GM18502 (cell line): ENCODE measurements around the gene INTS6.

Experiments
- ATAC-seq: cut with Tn5 transposase; IDR thresholded peaks from one replicate; pipeline ENCODE4 v1.9.1; 2021; ENCODE audit warnings: mild to moderate bottlenecking; ENCODE audit not compliant: unreplicated experiment, poor library complexity

INTS6 gene, protein sequence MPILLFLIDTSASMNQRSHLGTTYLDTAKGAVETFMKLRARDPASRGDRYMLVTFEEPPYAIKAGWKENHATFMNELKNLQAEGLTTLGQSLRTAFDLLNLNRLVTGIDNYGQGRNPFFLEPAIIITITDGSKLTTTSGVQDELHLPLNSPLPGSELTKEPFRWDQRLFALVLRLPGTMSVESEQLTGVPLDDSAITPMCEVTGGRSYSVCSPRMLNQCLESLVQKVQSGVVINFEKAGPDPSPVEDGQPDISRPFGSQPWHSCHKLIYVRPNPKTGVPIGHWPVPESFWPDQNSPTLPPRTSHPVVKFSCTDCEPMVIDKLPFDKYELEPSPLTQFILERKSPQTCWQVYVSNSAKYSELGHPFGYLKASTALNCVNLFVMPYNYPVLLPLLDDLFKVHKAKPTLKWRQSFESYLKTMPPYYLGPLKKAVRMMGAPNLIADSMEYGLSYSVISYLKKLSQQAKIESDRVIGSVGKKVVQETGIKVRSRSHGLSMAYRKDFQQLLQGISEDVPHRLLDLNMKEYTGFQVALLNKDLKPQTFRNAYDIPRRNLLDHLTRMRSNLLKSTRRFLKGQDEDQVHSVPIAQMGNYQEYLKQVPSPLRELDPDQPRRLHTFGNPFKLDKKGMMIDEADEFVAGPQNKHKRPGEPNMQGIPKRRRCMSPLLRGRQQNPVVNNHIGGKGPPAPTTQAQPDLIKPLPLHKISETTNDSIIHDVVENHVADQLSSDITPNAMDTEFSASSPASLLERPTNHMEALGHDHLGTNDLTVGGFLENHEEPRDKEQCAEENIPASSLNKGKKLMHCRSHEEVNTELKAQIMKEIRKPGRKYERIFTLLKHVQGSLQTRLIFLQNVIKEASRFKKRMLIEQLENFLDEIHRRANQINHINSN

DNA sequence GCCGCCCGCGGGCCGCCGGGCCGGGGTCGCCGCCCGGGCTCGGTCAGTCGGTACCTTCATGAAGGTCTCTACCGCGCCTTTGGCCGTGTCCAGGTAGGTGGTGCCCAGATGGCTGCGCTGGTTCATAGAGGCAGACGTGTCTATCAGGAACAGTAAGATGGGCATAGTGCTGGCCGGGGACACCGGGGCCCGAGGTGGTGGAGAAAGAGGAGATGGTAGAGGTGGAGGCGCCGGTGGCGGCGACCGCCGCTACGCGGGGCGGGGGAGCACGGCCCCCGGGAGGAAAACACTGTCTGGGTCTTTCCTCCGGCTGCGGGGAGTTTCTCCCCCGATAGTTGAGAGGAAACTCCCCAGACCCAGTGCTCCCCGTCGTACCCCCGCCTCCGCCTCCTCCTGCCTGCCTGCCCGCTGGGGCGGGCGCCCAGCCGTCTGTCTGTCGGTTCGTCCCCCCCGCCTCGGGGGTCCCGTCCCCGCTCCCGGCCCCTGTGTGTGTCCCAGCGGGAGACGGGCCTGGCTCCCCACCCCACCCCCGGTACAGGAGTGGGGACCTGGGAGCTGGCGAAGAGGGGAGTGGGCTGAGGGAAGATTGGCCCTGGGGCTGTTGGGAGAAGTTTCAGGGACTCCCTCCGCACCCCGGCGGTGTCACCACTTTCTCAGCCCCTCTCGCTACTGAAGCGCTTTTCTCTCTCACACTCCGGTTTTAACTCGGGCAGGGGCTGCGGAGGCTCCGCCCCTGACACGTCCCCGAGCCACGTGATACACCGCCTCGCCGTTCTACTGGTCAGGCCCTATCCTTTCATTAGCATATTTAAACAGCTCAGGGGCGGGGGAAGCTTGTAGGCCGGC is at the start of gene INTS6:
INTS6 (minus strand) TSS at position 676 of the 846 bp plus-strand sequence; CDS start at position 165, 511 bp downstream.
- ATAC-seq = peak; percentile 71

DNA sequence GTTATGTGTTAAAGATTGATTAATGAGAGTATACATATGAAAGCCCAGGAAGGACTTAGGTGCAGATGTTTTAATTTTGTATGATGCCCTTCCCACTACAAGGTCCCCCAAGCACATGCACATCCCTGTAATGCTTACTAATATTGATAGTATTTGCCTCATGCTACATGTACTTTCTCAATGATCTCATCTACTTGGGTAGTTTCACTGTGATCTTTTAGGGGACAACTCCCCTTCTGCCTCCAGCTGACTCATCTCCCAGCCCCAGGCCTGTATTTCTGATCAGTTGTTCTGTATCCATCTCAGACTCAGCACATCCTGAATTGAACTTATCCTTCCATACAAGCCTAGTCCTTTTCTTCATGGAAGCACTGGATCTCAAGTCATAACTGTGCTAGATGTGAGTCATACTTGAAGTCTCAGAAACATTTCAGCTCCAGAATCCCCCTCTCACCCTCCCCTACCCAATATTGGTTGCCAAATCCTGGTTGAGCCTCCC is 49.4 kb upstream of the INTS6 start:
- ATAC-seq = peak; percentile 99

DNA sequence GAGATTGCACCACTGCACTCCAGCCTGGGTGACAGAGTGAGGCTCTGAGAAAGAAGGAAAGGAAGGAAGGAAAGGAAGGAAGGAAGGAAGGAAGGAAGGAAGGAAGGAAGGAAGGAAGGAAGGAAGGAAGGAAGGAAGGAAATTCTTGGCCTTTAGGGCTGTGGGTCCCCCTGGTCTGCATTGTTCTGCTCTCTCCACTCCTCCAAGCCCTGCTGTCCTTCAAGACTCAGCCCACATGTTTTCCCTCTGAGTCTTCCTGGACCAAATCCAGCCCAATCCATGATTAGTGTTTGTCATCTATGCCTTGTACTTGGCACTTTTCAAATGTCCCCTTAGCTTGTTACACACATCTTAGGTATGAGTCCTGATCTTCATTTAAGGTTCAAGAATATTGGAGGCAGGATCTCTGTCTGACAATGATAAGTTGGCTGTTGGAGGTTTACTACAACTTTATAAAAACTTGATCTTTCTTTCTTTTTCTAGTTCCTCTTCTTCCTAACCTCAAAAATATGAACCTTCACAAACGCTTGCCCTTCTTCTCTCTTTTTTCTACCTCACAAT is 48.8 kb upstream of the INTS6 start:
- peak; percentile 28 for ATAC-seq

DNA sequence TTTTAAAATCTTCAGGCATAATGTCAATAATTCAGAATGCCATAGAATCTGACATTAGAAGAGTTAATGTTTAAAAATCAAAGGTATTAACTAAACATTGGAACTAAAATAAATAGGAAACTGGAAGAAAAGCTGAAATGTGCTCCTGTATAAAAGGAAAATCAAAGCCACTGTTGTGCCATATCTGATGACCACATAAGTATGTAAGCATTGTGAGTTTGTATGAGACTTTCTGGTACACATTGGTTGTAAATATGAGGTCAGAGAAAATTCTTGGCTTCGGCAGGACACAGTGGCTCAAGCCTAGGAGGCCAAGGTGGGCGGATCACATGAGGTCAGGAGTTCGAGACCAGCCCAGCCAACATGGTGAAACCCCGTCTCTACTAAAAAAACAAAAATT is 48.3 kb upstream of the INTS6 start:
- no peak for ATAC-seq

DNA sequence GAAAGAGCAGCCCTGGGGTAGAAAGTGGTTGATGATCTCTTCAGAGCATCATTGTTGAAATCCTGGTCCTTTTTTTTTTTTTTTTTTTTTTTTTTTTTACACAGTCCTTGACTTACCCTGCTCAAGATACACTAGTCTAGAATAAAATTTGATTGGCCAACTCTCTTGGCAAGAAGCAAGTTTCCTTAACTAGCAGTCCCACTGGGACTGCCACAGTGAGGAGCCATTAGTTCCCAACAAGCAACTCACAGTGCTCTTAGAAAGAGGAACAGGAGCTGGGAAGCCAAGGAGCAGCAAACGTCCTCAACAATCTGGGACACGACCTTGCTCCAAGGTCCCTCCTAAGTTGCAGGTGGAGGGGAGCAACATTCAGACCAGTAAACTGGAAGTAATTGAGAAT is 47.9 kb upstream of the INTS6 start:
- no peak for ATAC-seq

DNA sequence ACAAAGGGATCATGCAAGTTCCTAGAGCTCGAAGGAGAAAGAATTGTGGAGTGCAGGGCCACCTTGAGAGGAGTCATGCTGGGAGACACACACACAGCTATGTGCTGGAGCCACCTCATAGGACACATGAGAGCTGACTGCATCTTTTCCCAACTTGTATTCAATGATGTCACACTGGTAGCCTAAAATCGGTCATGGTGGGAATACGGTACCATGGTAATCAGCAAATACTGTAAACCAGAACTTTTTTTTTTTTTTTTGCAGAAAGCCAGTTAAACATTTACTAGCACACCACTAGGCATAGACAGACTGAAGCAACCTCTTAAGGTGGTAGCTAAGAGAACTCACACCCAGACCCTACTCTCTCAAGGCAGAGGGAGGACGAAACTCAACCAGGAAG is 47.0 kb upstream of the INTS6 start:
- no peak for ATAC-seq

DNA sequence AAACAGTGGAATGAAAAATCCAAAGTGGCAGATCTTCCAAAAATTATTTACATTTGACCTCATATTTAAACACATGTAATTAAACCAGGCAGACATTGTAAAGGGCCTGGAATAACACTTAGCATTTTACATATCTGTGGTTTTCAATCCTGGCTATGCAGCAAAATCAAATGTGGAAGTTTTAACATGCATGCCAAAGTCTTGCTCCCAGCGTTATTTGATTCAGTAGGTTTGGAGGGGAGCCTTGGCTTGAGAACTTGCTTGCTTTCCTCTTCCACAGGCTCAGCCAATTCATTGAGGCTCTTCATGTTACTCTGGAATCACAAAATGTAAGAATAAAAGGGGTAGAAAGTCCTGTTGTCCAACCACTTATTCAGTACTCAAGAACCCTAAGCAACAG is 42.5 kb upstream of the INTS6 start:
- no peak for ATAC-seq

DNA sequence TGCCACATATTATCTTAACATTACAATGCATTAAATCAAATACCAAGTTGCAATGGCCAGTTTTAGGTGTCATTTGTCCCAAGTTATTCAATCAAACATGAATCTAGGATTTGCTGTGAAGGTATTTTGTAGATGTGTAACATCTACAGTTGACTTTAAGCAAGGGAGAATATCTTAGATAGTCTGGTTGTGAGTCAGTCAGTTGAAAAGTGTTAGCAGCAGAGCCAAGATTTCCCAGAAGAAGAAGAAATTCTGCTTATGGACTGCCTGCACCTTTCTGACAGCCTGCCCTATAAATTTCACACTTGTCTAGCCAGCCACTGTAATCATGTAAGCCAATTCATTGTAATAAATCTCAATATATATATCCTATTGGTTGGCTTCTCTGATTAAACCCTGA is 41.3 kb upstream of the INTS6 start:
- no peak for ATAC-seq

DNA sequence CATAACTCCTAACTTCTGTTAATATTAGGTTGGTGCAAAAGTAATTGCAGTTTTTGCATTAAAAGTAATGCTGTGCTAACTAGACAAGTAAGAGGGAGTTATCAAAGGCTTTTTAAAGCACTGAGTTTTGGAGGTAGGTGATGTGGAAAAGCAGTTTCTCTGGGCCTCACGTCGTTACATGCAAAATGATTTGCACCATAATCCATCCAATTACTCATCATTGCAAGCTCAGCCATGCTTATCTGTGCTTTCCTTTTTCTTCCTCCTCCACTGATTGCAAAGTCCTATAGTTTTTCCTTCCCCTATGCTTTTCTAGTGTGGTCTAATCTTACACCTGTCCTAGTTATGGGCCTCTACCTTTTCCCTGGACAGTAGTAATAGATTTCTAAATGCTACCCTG is 35.4 kb upstream of the INTS6 start:
- ATAC-seq = no peak

DNA sequence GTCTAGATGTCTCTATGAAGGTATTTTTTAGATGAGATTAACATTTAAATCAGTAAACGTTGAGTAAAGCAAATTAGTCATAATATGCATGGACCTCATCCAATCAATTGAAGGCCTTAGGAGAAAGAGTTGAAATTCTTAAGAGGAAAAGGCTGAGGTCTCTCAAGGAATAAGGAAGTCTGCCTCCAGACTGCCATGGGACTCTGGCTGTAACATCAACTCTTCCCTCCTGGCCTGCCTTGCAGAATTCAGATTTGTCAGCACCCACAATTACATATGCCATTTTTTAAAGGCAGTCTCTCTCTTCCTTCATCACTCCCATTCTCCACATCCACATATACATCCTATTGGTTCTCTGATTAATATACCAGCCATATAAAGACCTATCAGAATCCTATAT is 28.8 kb upstream of the INTS6 start:
- no peak for ATAC-seq

DNA sequence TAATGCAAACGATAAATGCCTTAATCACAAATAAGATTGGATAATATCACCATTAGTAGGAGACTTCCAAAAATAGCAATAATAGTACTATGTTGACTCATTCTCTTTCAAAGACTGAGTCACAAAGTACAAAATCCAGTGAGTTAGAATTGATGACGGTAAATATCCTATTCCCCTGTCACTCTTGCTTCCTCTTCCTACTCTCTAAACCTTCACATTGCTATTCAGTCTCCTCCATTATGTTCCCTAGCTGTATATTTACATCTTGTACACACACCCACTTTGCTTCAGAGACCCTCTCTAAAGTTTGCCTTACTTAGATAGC is 26.3 kb upstream of the INTS6 start:
- ATAC-seq = no peak

DNA sequence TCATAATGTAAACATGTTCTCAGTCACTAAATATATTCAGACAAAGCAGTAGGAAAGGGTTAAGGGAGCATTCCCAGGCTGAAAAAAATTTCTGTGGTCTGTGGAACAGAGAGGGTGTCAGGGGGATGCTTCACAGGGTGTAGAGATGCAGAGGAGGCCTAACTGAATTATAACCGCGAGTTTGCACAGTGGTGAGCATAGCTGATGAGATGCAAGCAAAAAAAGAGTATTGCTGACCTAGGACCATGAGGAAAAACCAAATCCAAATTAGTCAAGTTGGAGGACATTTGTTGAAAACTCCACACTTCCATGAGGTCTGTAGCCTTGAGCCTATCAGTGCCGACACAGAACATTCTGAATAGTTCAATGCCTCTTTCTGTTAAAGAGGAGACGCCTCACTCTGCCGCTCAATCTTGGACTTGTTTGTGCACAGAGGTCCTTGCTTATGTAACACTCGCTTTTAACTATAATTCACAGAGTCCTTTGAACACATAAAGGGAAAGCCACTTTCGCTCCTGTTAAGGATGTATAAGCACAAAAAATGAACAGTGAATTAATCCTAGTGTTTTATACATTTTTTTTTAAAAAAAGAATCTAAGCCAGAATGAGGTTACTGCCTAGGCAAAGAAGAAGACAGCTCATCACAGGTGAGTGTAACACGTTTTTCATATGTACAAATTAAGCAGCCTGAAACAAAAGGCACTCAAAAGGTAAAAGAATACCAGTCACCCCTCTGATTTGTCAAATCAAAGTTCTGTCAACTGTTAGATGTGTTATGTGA is 25.8 kb upstream of the INTS6 start:
- ATAC-seq = no peak

DNA sequence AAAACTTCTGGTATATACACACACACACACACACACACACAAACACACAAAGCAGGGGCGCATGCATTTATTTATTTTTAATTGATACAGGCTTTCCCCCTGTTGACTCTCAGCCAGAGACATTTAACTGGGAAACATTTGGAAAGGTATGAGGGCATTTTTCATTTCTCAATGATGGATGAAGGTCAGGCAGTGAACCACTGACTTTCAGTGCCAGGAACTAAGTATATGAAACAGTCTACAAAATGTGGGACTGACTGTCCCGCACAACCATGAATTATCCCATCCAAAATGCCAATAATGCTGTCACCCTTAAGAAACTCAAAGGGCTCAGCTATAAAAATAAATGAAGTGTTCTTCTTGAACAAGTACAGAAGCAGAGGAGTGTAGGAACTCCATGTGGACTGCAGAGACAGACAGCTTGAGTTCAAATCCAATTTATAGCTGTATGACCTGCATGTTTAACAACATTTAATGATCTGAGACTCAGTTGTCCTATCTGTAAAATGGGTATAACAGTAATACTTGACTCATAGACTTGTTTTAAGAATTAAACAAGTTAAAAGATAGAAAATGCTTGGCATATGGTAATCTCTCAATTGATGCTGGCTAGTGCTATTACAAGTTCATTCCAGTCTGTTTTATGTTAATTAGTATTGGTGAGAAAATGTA is 25.0 kb upstream of the INTS6 start:
- ATAC-seq = no peak

DNA sequence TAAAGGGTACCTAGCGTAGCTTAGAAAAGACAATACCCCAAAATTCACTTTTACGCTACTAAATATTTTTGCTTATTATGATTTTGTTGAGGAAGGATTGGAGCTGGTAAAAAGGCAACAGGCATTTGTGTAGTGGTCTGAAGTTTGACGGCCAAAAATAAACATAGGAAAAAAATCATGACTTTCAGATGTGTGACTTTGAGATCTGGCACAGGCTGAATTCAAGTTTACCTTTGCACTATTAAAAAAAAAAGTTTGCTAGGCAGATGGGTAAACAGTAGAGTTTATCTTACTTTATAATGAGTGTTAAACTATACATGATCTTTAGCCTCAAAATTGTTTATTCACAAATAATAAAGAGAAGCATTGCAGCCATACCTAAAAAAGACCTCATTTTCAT is 24.3 kb upstream of the INTS6 start:
- ATAC-seq = no peak

DNA sequence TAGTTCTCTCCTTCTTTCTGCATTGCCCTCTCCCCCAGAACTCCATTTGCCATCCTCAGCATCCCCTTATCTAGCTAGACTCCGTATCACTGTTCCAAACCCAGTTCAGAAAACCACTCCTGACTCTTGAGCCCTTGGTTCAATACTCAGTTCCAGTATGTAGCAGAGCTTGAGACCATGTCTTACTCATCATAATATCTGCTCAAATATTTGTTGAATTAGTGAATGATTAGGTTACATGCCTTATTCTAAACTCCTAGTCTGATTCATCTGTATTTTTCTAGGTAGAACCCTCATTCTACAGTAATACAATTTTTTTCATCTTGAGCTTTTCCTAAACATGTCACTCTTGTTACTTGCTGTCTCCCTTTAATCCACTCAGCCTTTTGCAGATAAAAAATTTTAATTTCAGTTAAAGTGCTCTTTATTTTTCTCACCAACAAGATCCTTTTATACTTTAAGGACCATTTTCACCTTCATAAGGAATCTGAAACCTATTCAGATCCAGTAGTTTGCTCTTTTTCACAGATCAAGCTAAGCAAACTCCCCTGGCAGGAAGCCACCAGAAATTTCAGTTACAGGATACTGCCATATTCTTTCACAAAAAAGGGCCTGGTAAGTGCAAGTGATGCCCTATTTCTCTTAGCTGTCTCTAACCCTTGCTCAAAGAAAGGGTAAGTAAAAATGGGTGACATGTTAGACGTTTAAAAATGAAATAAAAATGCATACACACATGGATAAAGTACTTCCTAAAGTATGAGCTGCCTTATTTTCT is 23.1 kb upstream of the INTS6 start:
- ATAC-seq = no peak

DNA sequence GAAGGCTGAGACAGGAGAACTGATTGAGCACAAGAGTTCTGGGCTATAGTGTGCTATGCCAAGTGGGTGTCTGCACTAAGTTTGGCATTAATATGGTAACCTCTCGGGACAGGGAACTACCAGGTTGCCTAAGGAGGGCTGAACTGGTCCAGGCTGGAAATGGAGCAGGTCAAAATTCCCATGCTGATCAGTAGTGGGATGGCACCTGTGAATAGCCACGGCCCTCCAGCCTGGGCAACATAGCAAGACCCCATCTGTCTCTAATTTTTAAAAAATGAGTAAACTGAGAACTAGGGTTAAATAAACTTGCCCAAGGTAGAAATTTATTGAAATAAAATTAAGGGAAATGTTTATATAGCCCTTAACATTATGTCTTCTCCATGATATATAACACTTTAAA is 17.0 kb upstream of the INTS6 start:
- no peak for ATAC-seq

DNA sequence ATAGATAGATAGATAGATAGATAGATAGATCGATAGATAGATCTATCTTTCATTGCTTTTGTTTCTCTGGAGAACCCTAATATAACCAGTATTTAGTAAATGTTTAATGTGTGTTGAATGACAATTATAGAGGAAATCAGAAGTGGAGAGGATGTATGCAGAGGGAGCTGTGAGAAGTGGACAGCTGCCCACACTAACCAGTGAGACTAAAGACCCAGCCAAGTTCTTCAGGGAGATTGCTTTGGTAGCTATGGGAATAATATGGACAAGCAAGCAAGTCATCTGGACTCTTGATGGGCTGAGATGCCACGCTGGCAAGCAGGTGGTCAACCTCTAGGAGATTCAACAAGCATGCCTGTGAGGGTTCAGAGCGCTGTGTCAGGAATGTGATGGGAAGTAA is 14.9 kb upstream of the INTS6 start:
- ATAC-seq = no peak

DNA sequence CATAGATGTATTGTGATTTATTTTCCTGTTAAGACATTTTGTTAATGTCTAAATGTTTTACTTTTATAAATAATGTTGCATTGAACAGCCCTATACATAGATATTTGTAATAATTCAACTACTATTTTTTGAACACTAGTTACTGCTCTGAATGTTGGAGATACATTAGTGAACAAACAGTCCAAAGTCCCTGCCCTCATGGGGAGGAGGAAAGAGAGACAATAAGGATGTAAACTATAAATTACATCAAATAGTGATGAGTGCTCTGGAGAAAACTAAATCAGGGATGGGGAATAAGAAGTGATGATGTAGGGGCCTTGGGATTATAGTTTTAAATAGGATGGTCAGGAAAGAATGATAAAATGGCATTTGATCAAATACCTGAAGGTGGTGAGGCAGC is 12.3 kb upstream of the INTS6 start:
- no peak for ATAC-seq
